ENCODE results near the gene MORC1.

MORC1 gene, protein sequence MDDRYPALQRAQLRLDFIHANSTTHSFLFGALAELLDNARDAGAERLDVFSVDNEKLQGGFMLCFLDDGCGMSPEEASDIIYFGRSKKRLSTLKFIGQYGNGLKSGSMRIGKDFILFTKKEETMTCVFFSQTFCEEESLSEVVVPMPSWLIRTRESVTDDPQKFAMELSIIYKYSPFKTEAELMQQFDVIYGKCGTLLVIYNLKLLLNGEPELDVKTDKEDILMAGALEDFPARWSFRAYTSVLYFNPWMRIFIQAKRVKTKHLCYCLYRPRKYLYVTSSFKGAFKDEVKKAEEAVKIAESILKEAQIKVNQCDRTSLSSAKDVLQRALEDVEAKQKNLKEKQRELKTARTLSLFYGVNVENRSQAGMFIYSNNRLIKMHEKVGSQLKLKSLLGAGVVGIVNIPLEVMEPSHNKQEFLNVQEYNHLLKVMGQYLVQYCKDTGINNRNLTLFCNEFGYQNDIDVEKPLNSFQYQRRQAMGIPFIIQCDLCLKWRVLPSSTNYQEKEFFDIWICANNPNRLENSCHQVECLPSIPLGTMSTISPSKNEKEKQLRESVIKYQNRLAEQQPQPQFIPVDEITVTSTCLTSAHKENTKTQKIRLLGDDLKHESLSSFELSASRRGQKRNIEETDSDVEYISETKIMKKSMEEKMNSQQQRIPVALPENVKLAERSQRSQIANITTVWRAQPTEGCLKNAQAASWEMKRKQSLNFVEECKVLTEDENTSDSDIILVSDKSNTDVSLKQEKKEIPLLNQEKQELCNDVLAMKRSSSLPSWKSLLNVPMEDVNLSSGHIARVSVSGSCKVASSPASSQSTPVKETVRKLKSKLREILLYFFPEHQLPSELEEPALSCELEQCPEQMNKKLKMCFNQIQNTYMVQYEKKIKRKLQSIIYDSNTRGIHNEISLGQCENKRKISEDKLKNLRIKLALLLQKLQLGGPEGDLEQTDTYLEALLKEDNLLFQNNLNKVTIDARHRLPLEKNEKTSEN

DNA sequence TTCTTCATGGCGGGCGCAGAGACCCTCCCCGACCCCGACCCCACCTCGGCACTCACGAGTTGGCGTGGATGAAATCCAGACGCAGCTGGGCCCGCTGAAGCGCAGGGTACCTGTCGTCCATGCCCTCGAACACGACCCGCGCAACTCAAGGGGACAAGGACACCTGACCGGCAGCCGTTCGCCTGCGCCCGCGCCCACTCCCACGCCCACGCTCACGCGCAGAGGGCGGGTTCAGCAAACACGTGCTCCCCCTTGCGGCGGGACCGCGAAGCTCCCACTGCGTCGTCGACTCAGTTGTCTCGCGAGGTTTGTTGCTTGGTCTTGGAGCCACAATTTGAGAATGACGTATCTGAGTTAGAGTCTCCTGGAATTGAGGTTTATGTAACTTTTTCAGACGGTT lies at the start of gene MORC1:
Gene MORC1 (minus strand): TSS at position 196 of the 400 bp plus-strand sequence. CDS start 75 bp downstream, at position 121.
- no peaks in the 10 kb centered on the region for H3K9me3 ChIP-seq (ENCODE audit: low read depth, low read length)
- H3K27ac ChIP-seq: no peak within 1 kb of the TSS
- no peak within 1 kb of the TSS for H3K9ac ChIP-seq (ENCODE audit: insufficient read length)
- H3K36me3 ChIP-seq (ENCODE audit: insufficient read depth, low read length): no peaks in the 10 kb centered on the region
- no peak for DNase-seq (ENCODE audit: low read depth, low spot score)
- no peak within 1 kb of the TSS for H3K4me3 ChIP-seq
- TF ChIP-seq FOXP2 (optimal IDR thresholded peaks at IDR 0.05; ENCODE audit: control extremely low read depth, extremely low read length, insufficient read depth): no peak

DNA sequence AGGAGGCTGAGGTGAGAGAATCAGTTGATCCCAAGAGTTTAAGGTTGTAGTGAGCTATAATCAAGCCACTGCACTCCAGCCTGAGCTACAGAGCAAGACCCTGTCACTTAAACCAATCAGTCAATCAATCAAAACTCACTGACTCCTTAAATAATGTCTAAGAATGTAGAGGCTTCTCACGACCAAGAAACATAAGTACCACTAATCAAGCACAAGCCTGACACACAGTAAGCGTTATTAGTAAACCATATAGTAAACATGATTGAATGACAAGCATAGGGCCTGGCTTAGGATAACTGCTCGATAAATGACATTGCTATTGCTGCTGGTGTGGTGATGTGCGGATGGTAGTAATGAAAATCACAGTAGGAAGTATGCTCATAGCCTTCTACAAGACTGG lies 48.0 kb upstream of the MORC1 start:
- H3K4me3 ChIP-seq: no peak overlapping the region
- no peak for DNase-seq (ENCODE audit: low read depth, low spot score)
- TF ChIP-seq FOXP2 (optimal IDR thresholded peaks at IDR 0.05; ENCODE audit: control extremely low read depth, extremely low read length, insufficient read depth) (no peak), EZH2 (IDR thresholded peaks at IDR 0.05) (no peak), POLR2AphosphoS5 (IDR thresholded peaks at IDR 0.05; ENCODE audit: borderline replicate concordance, low read depth, low read length) (no peak)
- H3K9me3 ChIP-seq (ENCODE audit: low read depth, low read length): no peaks in the 10 kb centered on the region
- no peaks in the 10 kb centered on the region for H3K36me3 ChIP-seq (ENCODE audit: insufficient read depth, low read length)
- no peak overlapping the region for H3K27ac ChIP-seq
- no peak overlapping the region for H3K9ac ChIP-seq (ENCODE audit: insufficient read length)

DNA sequence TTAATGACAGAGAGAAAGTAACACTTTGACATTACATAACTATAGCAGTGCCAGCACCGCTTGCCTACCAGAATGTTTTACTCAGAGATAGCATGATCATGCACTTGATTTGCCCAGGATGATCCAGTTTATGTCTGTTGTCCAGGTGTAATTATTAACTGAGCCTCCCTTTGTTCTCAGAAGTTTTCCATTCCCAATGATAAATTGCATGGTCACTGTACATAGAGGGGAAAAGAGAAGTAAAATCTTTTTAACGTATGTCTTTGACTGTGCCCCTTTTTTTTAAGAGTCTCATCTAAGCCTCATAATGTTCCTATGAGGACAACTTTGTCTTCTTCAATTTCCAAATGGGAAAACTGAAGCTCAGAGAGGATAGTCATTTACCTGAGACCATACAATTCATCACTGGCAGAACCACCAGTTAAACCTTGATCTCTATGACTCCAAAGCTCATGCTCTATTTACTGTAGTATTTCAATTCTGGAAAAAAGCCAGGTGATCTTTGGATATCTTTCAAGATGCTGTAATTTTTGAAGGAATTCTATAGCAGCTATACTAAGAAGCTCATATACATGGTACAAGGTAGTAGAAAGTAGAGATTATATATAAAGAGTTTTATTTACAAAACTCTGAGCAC lies 43.7 kb upstream of the MORC1 start:
- DNase-seq (ENCODE audit: low read depth, low spot score): no peak
- H3K36me3 ChIP-seq (ENCODE audit: insufficient read depth, low read length): no peaks in the 10 kb centered on the region
- TF ChIP-seq POLR2AphosphoS5 (IDR thresholded peaks at IDR 0.05; ENCODE audit: borderline replicate concordance, low read depth, low read length) (no peak), EZH2 (IDR thresholded peaks at IDR 0.05) (no peak), FOXP2 (optimal IDR thresholded peaks at IDR 0.05; ENCODE audit: control extremely low read depth, extremely low read length, insufficient read depth) (no peak)
- no peak overlapping the region for H3K4me3 ChIP-seq
- no peaks in the 10 kb centered on the region for H3K9me3 ChIP-seq (ENCODE audit: low read depth, low read length)
- H3K9ac ChIP-seq (ENCODE audit: insufficient read length): no peak overlapping the region
- no peak overlapping the region for H3K27ac ChIP-seq

DNA sequence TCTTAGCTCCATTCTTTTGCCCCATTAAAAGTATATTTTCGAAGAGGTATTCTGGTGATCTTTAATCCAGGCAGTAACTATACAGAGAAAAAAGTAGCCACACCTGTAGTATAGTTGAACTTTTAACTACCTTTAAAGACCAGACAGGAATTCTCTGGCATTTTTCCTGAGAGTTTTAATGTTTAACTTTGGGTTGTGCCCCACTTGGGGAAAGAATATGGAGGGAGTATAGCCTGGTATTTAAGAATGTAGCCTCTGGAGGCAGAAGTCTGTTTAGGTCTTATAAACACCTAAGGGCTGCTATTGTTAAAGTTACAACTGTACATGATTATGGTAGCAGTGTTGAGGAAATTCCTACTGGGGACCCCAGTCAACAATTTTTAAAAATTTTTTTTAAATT lies 37.9 kb upstream of the MORC1 start:
- Histone ChIP-seq H3K9ac (ENCODE audit: insufficient read length) (no peak overlapping the region), H3K36me3 (ENCODE audit: insufficient read depth, low read length) (no peaks in the 10 kb centered on the region), H3K4me3 (no peak overlapping the region), H3K9me3 (ENCODE audit: low read depth, low read length) (no peaks in the 10 kb centered on the region), H3K27ac (no peak overlapping the region)
- DNase-seq (ENCODE audit: low read depth, low spot score): no peak
- TF ChIP-seq POLR2AphosphoS5 (IDR thresholded peaks at IDR 0.05; ENCODE audit: borderline replicate concordance, low read depth, low read length) (no peak), EZH2 (IDR thresholded peaks at IDR 0.05) (no peak), FOXP2 (optimal IDR thresholded peaks at IDR 0.05; ENCODE audit: control extremely low read depth, extremely low read length, insufficient read depth) (no peak)

DNA sequence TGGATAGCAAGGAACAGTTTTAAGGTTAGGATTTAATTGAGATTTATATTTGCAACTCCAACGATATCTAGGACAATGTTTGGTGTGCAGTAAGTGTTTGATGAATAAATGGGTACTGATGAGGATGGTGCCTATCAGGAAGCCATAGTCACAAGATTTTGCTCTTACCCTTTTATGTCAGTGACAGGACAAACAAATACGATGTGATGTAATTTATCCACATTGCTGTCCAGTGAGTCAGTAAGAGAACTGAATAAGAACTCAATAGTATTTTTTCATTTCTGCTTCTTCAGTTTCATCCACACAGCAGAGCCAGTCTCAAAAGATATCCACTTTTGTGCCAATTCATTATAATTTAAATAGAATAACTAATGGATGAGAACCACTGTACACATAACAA lies 37.0 kb upstream of the MORC1 start:
- no peaks in the 10 kb centered on the region for H3K9me3 ChIP-seq (ENCODE audit: low read depth, low read length)
- no peak overlapping the region for H3K27ac ChIP-seq
- H3K4me3 ChIP-seq: no peak overlapping the region
- H3K9ac ChIP-seq (ENCODE audit: insufficient read length): no peak overlapping the region
- TF ChIP-seq FOXP2 (optimal IDR thresholded peaks at IDR 0.05; ENCODE audit: control extremely low read depth, extremely low read length, insufficient read depth) (no peak), POLR2AphosphoS5 (IDR thresholded peaks at IDR 0.05; ENCODE audit: borderline replicate concordance, low read depth, low read length) (no peak), EZH2 (IDR thresholded peaks at IDR 0.05) (no peak)
- DNase-seq (ENCODE audit: low read depth, low spot score): no peak
- no peaks in the 10 kb centered on the region for H3K36me3 ChIP-seq (ENCODE audit: insufficient read depth, low read length)

GRCh38 chr3:109152320-109152719 lies 34.4 kb upstream of the MORC1 start:
- no peak overlapping the region for H3K27ac ChIP-seq
- H3K9ac ChIP-seq (ENCODE audit: insufficient read length): no peak overlapping the region
- H3K9me3 ChIP-seq (ENCODE audit: low read depth, low read length): no peaks in the 10 kb centered on the region
- no peak for TF ChIP-seq POLR2AphosphoS5 (IDR thresholded peaks at IDR 0.05; ENCODE audit: borderline replicate concordance, low read depth, low read length)
- TF ChIP-seq EZH2 (IDR thresholded peaks at IDR 0.05): no peak
- no peak for TF ChIP-seq FOXP2 (optimal IDR thresholded peaks at IDR 0.05; ENCODE audit: control extremely low read depth, extremely low read length, insufficient read depth)
- H3K36me3 ChIP-seq (ENCODE audit: insufficient read depth, low read length): no peaks in the 10 kb centered on the region
- no peak for DNase-seq (ENCODE audit: low read depth, low spot score)
- H3K4me3 ChIP-seq: no peak overlapping the region

DNA sequence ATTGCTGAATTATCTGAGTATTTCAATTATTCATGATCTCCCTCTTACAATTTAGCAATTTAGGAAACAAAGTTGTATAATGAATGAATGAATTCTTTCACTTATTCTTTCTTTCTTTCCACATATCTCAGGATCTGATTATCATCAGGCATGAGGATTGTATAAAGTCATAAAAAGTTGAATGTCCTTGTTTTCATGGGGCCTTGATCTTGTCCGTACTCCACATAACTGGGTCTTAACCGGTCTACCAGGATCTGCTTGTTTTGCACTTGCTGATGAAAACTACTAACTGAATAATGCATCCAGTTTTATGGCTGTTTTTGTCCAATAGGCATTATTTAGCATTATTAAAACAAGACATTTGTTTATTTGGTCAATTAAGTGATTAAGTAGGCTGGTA lies 31.1 kb upstream of the MORC1 start:
- H3K9me3 ChIP-seq (ENCODE audit: low read depth, low read length): no peaks in the 10 kb centered on the region
- TF ChIP-seq FOXP2 (optimal IDR thresholded peaks at IDR 0.05; ENCODE audit: control extremely low read depth, extremely low read length, insufficient read depth) (no peak), EZH2 (IDR thresholded peaks at IDR 0.05) (no peak), POLR2AphosphoS5 (IDR thresholded peaks at IDR 0.05; ENCODE audit: borderline replicate concordance, low read depth, low read length) (no peak)
- H3K9ac ChIP-seq (ENCODE audit: insufficient read length): no peak overlapping the region
- H3K36me3 ChIP-seq (ENCODE audit: insufficient read depth, low read length): no peaks in the 10 kb centered on the region
- no peak overlapping the region for H3K27ac ChIP-seq
- DNase-seq (ENCODE audit: low read depth, low spot score): no peak
- H3K4me3 ChIP-seq: no peak overlapping the region

- DNase-seq (ENCODE audit: low read depth, low spot score): no peak
- Histone ChIP-seq H3K9ac (ENCODE audit: insufficient read length) (no peak overlapping the region), H3K4me3 (no peak overlapping the region), H3K27ac (no peak overlapping the region), H3K36me3 (ENCODE audit: insufficient read depth, low read length) (no peaks in the 10 kb centered on the region), H3K9me3 (ENCODE audit: low read depth, low read length) (no peaks in the 10 kb centered on the region)
- TF ChIP-seq FOXP2 (optimal IDR thresholded peaks at IDR 0.05; ENCODE audit: control extremely low read depth, extremely low read length, insufficient read depth): no peak
- TF ChIP-seq EZH2 (IDR thresholded peaks at IDR 0.05): no peak
- TF ChIP-seq POLR2AphosphoS5 (IDR thresholded peaks at IDR 0.05; ENCODE audit: borderline replicate concordance, low read depth, low read length): no peak
These were observed 25.7 kb upstream of the MORC1 start for GRCh38 chr3:109143646-109144045.
